Central memory CD8-positive, alpha-beta T cell (primary cell): ENCODE results near the gene PGK1.
"Not testable (repeated sequence)": the region's sequence is repeated elsewhere in the genome, so short reads cannot be mapped to it uniquely, and the experiment has no call there.

ENCODE experiments used
- ATAC-seq: fragments of 150-1000 bp; cut with Tn5 transposase; replicated peaks from 2 replicates; pipeline ENCODE4 v1.10.0; 2022; ENCODE audit warnings: mild to moderate bottlenecking, moderate FRiP score, moderate number of reproducible peaks; ENCODE audit not compliant: poor library complexity, severe bottlenecking; ENCODE audit errors: extremely low read depth
- DNase-seq, 2 donors: peaks; one replicate each; pipeline ENCODE4 v3.0.0; 2021; ENCODE audit warnings: low spot score in 2 of 2
- H3K27ac Mint-ChIP-seq: one replicate; pipeline ENCODE4 v1.8.0; 2022; ENCODE audit warnings: low read depth, mild to moderate bottlenecking, moderate library complexity, mixed read lengths
- H3K27me3 Mint-ChIP-seq: one replicate; pipeline ENCODE4 v1.8.0; 2022; ENCODE audit warnings: mixed read lengths
- H3K36me3 Mint-ChIP-seq: one replicate; pipeline ENCODE4 v1.8.0; 2022; ENCODE audit warnings: mild to moderate bottlenecking, moderate library complexity, mixed read lengths; ENCODE audit not compliant: insufficient read depth
- H3K4me1 Mint-ChIP-seq: one replicate; pipeline ENCODE4 v1.8.0; 2022; ENCODE audit warnings: mixed read lengths
- H3K4me3 Mint-ChIP-seq: one replicate; pipeline ENCODE4 v1.8.0; 2022; ENCODE audit warnings: mild to moderate bottlenecking, moderate library complexity, mixed read lengths
- H3K9me3 Mint-ChIP-seq: one replicate; pipeline ENCODE4 v1.8.0; 2022; ENCODE audit warnings: mixed read lengths

PGK1 gene

GRCh38 chrX:78124307-78124706 is 20.3 kb downstream of the PGK1 start:
- H3K27ac Mint-ChIP-seq, result peak overlapping the region; percentile 22
- no peaks in the 10 kb centered on the region for H3K27me3 Mint-ChIP-seq
- ATAC-seq (no peak), DNase-seq (no peak)
- H3K4me3 Mint-ChIP-seq, result no peak overlapping the region
- peaks cover 17% of the 10 kb centered on the region for H3K4me1 Mint-ChIP-seq
- no peaks in the 10 kb centered on the region for H3K9me3 Mint-ChIP-seq
- peaks cover 59% of the 10 kb centered on the region for H3K36me3 Mint-ChIP-seq

- no peak for ATAC-seq
- DNase-seq, result no peak
- H3K4me3 Mint-ChIP-seq, result no peak overlapping the region
- H3K27ac Mint-ChIP-seq, result no peak overlapping the region
- H3K4me1 Mint-ChIP-seq, result peaks cover 12% of the 10 kb centered on the region
- peaks cover 57% of the 10 kb centered on the region for H3K36me3 Mint-ChIP-seq
- no peaks in the 10 kb centered on the region for H3K9me3 Mint-ChIP-seq
- H3K27me3 Mint-ChIP-seq, result no peaks in the 10 kb centered on the region
Observed at GRCh38 chrX:78125148-78125547, 21.1 kb downstream of the PGK1 start.

GRCh38 chrX:78125781-78126180 is 21.7 kb downstream of the PGK1 start:
- H3K4me3 Mint-ChIP-seq, ATAC-seq, DNase-seq, H3K9me3 Mint-ChIP-seq, H3K27ac Mint-ChIP-seq, H3K27me3 Mint-ChIP-seq: not testable (repeated sequence)
- Mint-ChIP-seq H3K4me1 (peaks cover 12% of the 10 kb centered on the region), H3K36me3 (peaks cover 56% of the 10 kb centered on the region)

- no peak overlapping the region for H3K27ac Mint-ChIP-seq
- H3K36me3 Mint-ChIP-seq, result peaks cover 39% of the 10 kb centered on the region
- H3K4me3 Mint-ChIP-seq, result no peak overlapping the region
- DNase-seq (no peak), ATAC-seq (no peak)
- no peaks in the 10 kb centered on the region for H3K27me3 Mint-ChIP-seq
- H3K4me1 Mint-ChIP-seq, result no peaks in the 10 kb centered on the region
- no peaks in the 10 kb centered on the region for H3K9me3 Mint-ChIP-seq
Observed at GRCh38 chrX:78129714-78130113, 25.7 kb downstream of the PGK1 start.

GRCh38 chrX:78130396-78130795 is 26.3 kb downstream of the PGK1 start:
- Mint-ChIP-seq H3K36me3 (peaks cover 34% of the 10 kb centered on the region), H3K4me1 (no peaks in the 10 kb centered on the region), H3K4me3 (no peak overlapping the region), H3K9me3 (no peaks in the 10 kb centered on the region), H3K27ac (no peak overlapping the region), H3K27me3 (no peaks in the 10 kb centered on the region)
- ATAC-seq (no peak), DNase-seq (no peak)

GRCh38 chrX:78131117-78131516 is 27.1 kb downstream of the PGK1 start:
- Mint-ChIP-seq H3K27ac (no peak overlapping the region), H3K9me3 (no peaks in the 10 kb centered on the region), H3K27me3 (no peaks in the 10 kb centered on the region), H3K36me3 (peaks cover 27% of the 10 kb centered on the region), H3K4me1 (no peaks in the 10 kb centered on the region), H3K4me3 (no peak overlapping the region)
- DNase-seq (no peak), ATAC-seq (no peak)

GRCh38 chrX:78133238-78133960 is 29.4 kb downstream of the PGK1 start:
- no peak overlapping the region for H3K27ac Mint-ChIP-seq
- DNase-seq, result no peak
- no peak for ATAC-seq
- peaks cover 17% of the 10 kb centered on the region for H3K36me3 Mint-ChIP-seq
- no peaks in the 10 kb centered on the region for H3K27me3 Mint-ChIP-seq
- H3K4me1 Mint-ChIP-seq, result no peaks in the 10 kb centered on the region
- no peaks in the 10 kb centered on the region for H3K9me3 Mint-ChIP-seq
- no peak overlapping the region for H3K4me3 Mint-ChIP-seq

- Mint-ChIP-seq H3K4me1 (peaks cover 7% of the 10 kb centered on the region), H3K4me3 (peak within 1 kb of the TSS; percentile 87), H3K9me3 (no peaks in the 10 kb centered on the region), H3K27me3 (no peaks in the 10 kb centered on the region), H3K27ac (peak within 1 kb of the TSS; percentile 90), H3K36me3 (peaks cover 11% of the 10 kb centered on the region)
- ATAC-seq (peak; percentile 95), DNase-seq (peak; percentile 59 to 74)
Observed at GRCh38 chrX:78139160-78140123, 35.4 kb downstream of the PGK1 start, which contains the start of gene TAF9B. TSS of gene TAF9B (minus strand) at chrX:78139650. CDS start at chrX:78139611, 39 bp downstream.

GRCh38 chrX:78140206-78140605 is 36.2 kb downstream of the PGK1 start:
- peaks cover 7% of the 10 kb centered on the region for H3K4me1 Mint-ChIP-seq
- H3K4me3 Mint-ChIP-seq, result peak overlapping the region; percentile 87
- H3K27ac Mint-ChIP-seq, result peak overlapping the region; percentile 90
- H3K36me3 Mint-ChIP-seq, result peaks cover 11% of the 10 kb centered on the region
- DNase-seq (no peak), ATAC-seq (no peak)
- no peaks in the 10 kb centered on the region for H3K9me3 Mint-ChIP-seq
- H3K27me3 Mint-ChIP-seq, result no peaks in the 10 kb centered on the region

- H3K36me3 Mint-ChIP-seq, H3K9me3 Mint-ChIP-seq, DNase-seq, H3K27me3 Mint-ChIP-seq, ATAC-seq, H3K27ac Mint-ChIP-seq, H3K4me1 Mint-ChIP-seq, H3K4me3 Mint-ChIP-seq: not testable (repeated sequence)
Observed at GRCh38 chrX:78147002-78147540, 43.0 kb downstream of the PGK1 start.

GRCh38 chrX:78157373-78157772 is 53.3 kb downstream of the PGK1 start:
- not testable (repeated sequence) for H3K36me3 Mint-ChIP-seq, H3K27ac Mint-ChIP-seq, H3K9me3 Mint-ChIP-seq, ATAC-seq, DNase-seq, H3K4me3 Mint-ChIP-seq, H3K4me1 Mint-ChIP-seq
- peaks cover 35% of the 10 kb centered on the region for H3K27me3 Mint-ChIP-seq

GRCh38 chrX:78157846-78158245 is 53.8 kb downstream of the PGK1 start:
- H3K4me3 Mint-ChIP-seq, H3K36me3 Mint-ChIP-seq, H3K9me3 Mint-ChIP-seq, H3K4me1 Mint-ChIP-seq, ATAC-seq, DNase-seq, H3K27ac Mint-ChIP-seq: not testable (repeated sequence)
- peaks cover 35% of the 10 kb centered on the region for H3K27me3 Mint-ChIP-seq
